ENCODE measurements around the gene ANKRD40. TPM values are rescaled to one million over a fixed set of nuclear protein-coding genes. Genes with fewer than 3 reads are reported as not detected.

Gene ANKRD40
- total and polyA plus RNA-seq, 9 of the 15 experiments (the other 6 are each of a cell fraction or from before 2014, with no cell fraction given), result 9.0 to 28.9 (median 27.7) TPM

DNA sequence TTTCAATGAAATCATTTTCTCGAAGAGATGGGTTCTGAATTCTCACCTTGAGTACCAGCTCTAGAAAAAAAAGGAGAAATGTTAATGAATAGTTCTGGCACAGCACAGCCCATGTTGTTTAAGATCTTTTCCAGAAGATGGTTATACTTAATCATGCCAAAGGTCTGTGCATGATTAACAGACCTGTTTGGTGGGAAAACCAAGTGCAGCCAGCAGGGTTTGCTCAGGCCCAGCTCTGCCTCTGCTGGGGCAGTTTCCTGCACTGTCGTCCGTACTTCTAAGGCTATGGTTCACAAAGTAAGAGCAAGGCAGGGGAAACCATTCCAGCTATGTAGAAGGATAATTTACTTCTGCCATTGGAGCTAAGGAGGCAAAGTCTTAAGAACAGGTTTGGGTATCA is 10.7 kb downstream of the ANKRD40 start (continued):
- TF ChIP-seq GMEB1 (CRISPR knock-in tag; IDR thresholded peaks at IDR 0.05), result no peak
- TF ChIP-seq NR4A1 (CRISPR knock-in tag; IDR thresholded peaks at IDR 0.05), result no peak
- TF ChIP-seq NR4A1 (tag; IDR thresholded peaks at IDR 0.05), result no peak

- Histone ChIP-seq H3K4me3 (no peak overlapping the region), H2AFZ (ENCODE audit: low read depth, low read length) (no peak overlapping the region), H3K4me2 (ENCODE audit: insufficient read depth, low read length) (no peak overlapping the region), H3K9me3 (replicated peaks; ENCODE audit: control insufficient read depth, insufficient read depth, low read depth, low read length) (no peaks in the 10 kb centered on the region), H3K36me3 (ENCODE audit: control insufficient read depth, insufficient read depth, low read length) (peaks cover 83% of the 10 kb centered on the region), H4K20me1 (replicated peaks; ENCODE audit: control insufficient read depth, insufficient read depth, low read length) (no peaks in the 10 kb centered on the region), H3K27ac (ENCODE audit: extremely low read depth, low read depth, low read length) (no peak overlapping the region), H3K9ac (ENCODE audit: insufficient read depth in 1 of 2, low read depth in 2 of 2, low read length in 2 of 2) (no peak overlapping the region), H3K9me1 (ENCODE audit: control insufficient read depth, insufficient read depth, low read length) (no peaks in the 10 kb centered on the region), H3K79me2 (ENCODE audit: control insufficient read depth, insufficient read depth, low read length) (0 out of 3 replicates have a peak, but pooled peaks cover 2% of the 10 kb centered on the region), H3K4me1 (replicated peaks in 1 of 2; ENCODE audit: control insufficient read depth in 2 of 2, insufficient read depth in 2 of 2, low read length in 2 of 2) (no peaks in the 10 kb centered on the region), H3K27me3 (ENCODE audit: control insufficient read depth in 2 of 2, insufficient read depth in 2 of 2, low read length in 2 of 2) (no peaks in the 10 kb centered on the region)
- ChIA-PET CTCF (ENCODE audit: low intra/inter-chr PET ratio) (no interaction called here), POLR2A (interaction anchor here (0.7 to 1.2 kb wide), 2 partner anchors 11 kb away, joined by 4 read pairs; no protein-coding TSS in a partner anchor)
- intact Hi-C loops (cut with micrococcal nuclease) (loop anchor here (5.0 kb wide), 2 partner anchors 69 to 214 kb away; no protein-coding TSS in a partner anchor), in situ Hi-C loops (cut with MboI) (no loop called here)
- no peak for DNase-seq (ENCODE audit: extremely low read depth in 1 of 4, low spot score in 3 of 4)
- no peak for TF ChIP-seq COPS2 (conservative IDR thresholded peaks at IDR 0.05)
- TF ChIP-seq ZNF239 (CRISPR knock-in tag; IDR thresholded peaks at IDR 0.05), result no peak
- no peak for TF ChIP-seq ZNF174 (CRISPR knock-in tag; IDR thresholded peaks at IDR 0.05)
- TF ChIP-seq CAMTA2 (CRISPR knock-in tag; conservative IDR thresholded peaks at IDR 0.05), result no peak
- TF ChIP-seq, protein P1, sequence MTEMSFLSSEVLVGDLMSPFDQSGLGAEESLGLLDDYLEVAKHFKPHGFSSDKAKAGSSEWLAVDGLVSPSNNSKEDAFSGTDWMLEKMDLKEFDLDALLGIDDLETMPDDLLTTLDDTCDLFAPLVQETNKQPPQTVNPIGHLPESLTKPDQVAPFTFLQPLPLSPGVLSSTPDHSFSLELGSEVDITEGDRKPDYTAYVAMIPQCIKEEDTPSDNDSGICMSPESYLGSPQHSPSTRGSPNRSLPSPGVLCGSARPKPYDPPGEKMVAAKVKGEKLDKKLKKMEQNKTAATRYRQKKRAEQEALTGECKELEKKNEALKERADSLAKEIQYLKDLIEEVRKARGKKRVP (CRISPR knock-in tag; IDR thresholded peaks at IDR 0.05), result no peak
- TF ChIP-seq RB1 (IDR thresholded peaks at IDR 0.05; ENCODE audit: low read depth), result no peak
- TF ChIP-seq KAT7 (CRISPR knock-in tag; IDR thresholded peaks at IDR 0.05; ENCODE audit: borderline replicate concordance), result no peak
- TF ChIP-seq, protein P2, sequence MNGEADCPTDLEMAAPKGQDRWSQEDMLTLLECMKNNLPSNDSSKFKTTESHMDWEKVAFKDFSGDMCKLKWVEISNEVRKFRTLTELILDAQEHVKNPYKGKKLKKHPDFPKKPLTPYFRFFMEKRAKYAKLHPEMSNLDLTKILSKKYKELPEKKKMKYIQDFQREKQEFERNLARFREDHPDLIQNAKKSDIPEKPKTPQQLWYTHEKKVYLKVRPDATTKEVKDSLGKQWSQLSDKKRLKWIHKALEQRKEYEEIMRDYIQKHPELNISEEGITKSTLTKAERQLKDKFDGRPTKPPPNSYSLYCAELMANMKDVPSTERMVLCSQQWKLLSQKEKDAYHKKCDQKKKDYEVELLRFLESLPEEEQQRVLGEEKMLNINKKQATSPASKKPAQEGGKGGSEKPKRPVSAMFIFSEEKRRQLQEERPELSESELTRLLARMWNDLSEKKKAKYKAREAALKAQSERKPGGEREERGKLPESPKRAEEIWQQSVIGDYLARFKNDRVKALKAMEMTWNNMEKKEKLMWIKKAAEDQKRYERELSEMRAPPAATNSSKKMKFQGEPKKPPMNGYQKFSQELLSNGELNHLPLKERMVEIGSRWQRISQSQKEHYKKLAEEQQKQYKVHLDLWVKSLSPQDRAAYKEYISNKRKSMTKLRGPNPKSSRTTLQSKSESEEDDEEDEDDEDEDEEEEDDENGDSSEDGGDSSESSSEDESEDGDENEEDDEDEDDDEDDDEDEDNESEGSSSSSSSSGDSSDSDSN (IDR thresholded peaks at IDR 0.05; ENCODE audit: borderline replicate concordance in 1 of 2, low read depth in 2 of 2, low read length in 2 of 2), result no peak
- TF ChIP-seq NEUROD1 (IDR thresholded peaks at IDR 0.05; ENCODE audit: borderline replicate concordance, low read depth, low read length, partially characterized antibody), result no peak
- TF ChIP-seq, protein P3, sequence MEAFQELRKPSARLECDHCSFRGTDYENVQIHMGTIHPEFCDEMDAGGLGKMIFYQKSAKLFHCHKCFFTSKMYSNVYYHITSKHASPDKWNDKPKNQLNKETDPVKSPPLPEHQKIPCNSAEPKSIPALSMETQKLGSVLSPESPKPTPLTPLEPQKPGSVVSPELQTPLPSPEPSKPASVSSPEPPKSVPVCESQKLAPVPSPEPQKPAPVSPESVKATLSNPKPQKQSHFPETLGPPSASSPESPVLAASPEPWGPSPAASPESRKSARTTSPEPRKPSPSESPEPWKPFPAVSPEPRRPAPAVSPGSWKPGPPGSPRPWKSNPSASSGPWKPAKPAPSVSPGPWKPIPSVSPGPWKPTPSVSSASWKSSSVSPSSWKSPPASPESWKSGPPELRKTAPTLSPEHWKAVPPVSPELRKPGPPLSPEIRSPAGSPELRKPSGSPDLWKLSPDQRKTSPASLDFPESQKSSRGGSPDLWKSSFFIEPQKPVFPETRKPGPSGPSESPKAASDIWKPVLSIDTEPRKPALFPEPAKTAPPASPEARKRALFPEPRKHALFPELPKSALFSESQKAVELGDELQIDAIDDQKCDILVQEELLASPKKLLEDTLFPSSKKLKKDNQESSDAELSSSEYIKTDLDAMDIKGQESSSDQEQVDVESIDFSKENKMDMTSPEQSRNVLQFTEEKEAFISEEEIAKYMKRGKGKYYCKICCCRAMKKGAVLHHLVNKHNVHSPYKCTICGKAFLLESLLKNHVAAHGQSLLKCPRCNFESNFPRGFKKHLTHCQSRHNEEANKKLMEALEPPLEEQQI (IDR thresholded peaks at IDR 0.05), result no peak
- FAIRE-seq, result no peak
- WGBS (ENCODE audit: insufficient coverage, low coverage, missing lambda C conversion rate), result 91% methylated on average over 3 of the region's 3 CpGs
- no TSS peak for BruUV-seq (replicated peaks)
- ATAC-seq, result no peak
Measured at GRCh38 chr17:50696365-50696879, 11.3 kb downstream of the ANKRD40 start.
